HEK293 (cell line): ENCODE data around the gene ARHGEF4.

Source experiments
- CTCF ChIA-PET: fragments of 350-600 bp; formaldehyde crosslinking; extraction: SDS; loops from one replicate; lab custom pipeline; 2021; ENCODE audit warnings: antibody characterized with exemption; lab: Yijun Ruan, JAX
- POLR2A ChIA-PET: fragments of 300-600 bp; formaldehyde crosslinking; extraction: SDS; loops from one replicate; lab custom pipeline; 2020; ENCODE audit warnings: antibody characterized with exemption, inconsistent platforms; lab: Yijun Ruan, JAX
- H3K27ac ChIP-seq: fragments of 200-500 bp; sonication (Bioruptor generic); 2 replicates; pipeline ENCODE4 v1.5.1; 2014; ENCODE audit warnings: low read depth, low read length, control low read depth, inconsistent platforms; ENCODE audit errors: extremely low read depth
- H3K36me3 ChIP-seq, 2 experiments: fragments of 200-500 bp in 1 of 2; sonication (Bioruptor generic) in 1 of 2; 1 replicate in 1 of 2; 2 replicates in 1 of 2; pipeline ENCODE4 v1.5.1; 2014 to 2017; ENCODE audit warnings: inconsistent platforms in 2 of 2, low read length in 2 of 2; ENCODE audit not compliant: control insufficient read depth in 2 of 2, insufficient read depth in 1 of 2
- H3K4me1 ChIP-seq: fragments of 200-500 bp; sonication (Bioruptor generic); 2 replicates; pipeline ENCODE4 v1.5.1; 2014; ENCODE audit warnings: mild to moderate bottlenecking, low read length, inconsistent platforms; ENCODE audit not compliant: control insufficient read depth, insufficient read depth
- H3K4me3 ChIP-seq: 2 replicates; pipeline ENCODE4 v1.5.1; 2011; ENCODE audit warnings: low read depth, mild to moderate bottlenecking, control low read depth, low read length, moderate library complexity
- H3K9me3 ChIP-seq: fragments of 200-500 bp; sonication (Bioruptor generic); 2 replicates; pipeline ENCODE4 v1.5.1; 2014; ENCODE audit warnings: low read depth, low read length, inconsistent platforms; ENCODE audit not compliant: control insufficient read depth, insufficient read depth
- GLI4 ChIP-seq: fragments of 450-650 bp; formaldehyde crosslinking; IDR thresholded peaks from 2 replicates; pipeline ENCODE4 v1.5.1; 2016; ENCODE audit warnings: missing biosample characterization, missing genetic modification characterization
- HOXA7 ChIP-seq: sonication (generic); formaldehyde crosslinking; IDR thresholded peaks from 2 replicates; pipeline ENCODE4 v1.8.1; 2022; ENCODE audit warnings: missing genetic modification reagents, borderline replicate concordance
- HOXC10 ChIP-seq: sonication (generic); formaldehyde crosslinking; IDR thresholded peaks from 2 replicates; pipeline ENCODE4 v1.8.1; 2023; ENCODE audit warnings: mild to moderate bottlenecking, missing genetic modification reagents
- IKZF3 ChIP-seq: fragments of 450-650 bp; IDR thresholded peaks from 2 replicates; pipeline ENCODE4 v1.5.0; 2018; ENCODE audit warnings: missing biosample characterization, mild to moderate bottlenecking, missing genetic modification characterization, moderate library complexity
- KLF10 ChIP-seq: fragments of 450-650 bp; IDR thresholded peaks from 2 replicates; pipeline ENCODE4 v1.5.1; 2018; ENCODE audit warnings: missing biosample characterization, mild to moderate bottlenecking, missing genetic modification characterization
- MYNN ChIP-seq: fragments of 450-650 bp; formaldehyde crosslinking; IDR thresholded peaks from 2 replicates; pipeline ENCODE4 v1.5.1; 2016; ENCODE audit warnings: missing biosample characterization, missing genetic modification characterization, borderline replicate concordance
- REPIN1 ChIP-seq: fragments of 450-650 bp; formaldehyde crosslinking; IDR thresholded peaks from 2 replicates; pipeline ENCODE4 v1.5.1; 2017; ENCODE audit warnings: missing biosample characterization, missing genetic modification characterization, low read depth
- TRIM28 ChIP-seq: IDR thresholded peaks from 2 replicates; pipeline ENCODE4 v1.6.1; 2011; ENCODE audit warnings: low read length, control low read depth, borderline replicate concordance
- YY1 ChIP-seq: fragments of 450-650 bp; formaldehyde crosslinking; IDR thresholded peaks from 2 replicates; pipeline ENCODE4 v1.5.1; 2018; ENCODE audit warnings: missing biosample characterization, missing genetic modification characterization
- ZBTB1 ChIP-seq: fragments of 450-650 bp; formaldehyde crosslinking; IDR thresholded peaks from 2 replicates; pipeline ENCODE4 v1.5.1; 2016; ENCODE audit warnings: missing biosample characterization, missing genetic modification characterization
- ZBTB7A ChIP-seq: fragments of 450-650 bp; formaldehyde crosslinking; IDR thresholded peaks from 2 replicates; pipeline ENCODE4 v1.5.1; 2016; ENCODE audit warnings: low read depth, missing biosample characterization, missing genetic modification characterization
- ZFP41 ChIP-seq: fragments of 450-650 bp; formaldehyde crosslinking; IDR thresholded peaks from 2 replicates; pipeline ENCODE4 v1.5.1; 2016; ENCODE audit warnings: missing biosample characterization, missing genetic modification characterization, borderline replicate concordance
- ZNF138 ChIP-seq: fragments of 450-650 bp; formaldehyde crosslinking; IDR thresholded peaks from 2 replicates; pipeline ENCODE4 v1.5.1; 2016; ENCODE audit warnings: missing biosample characterization, missing genetic modification characterization, borderline replicate concordance
- ZNF514 ChIP-seq: fragments of 450-650 bp; formaldehyde crosslinking; IDR thresholded peaks from 2 replicates; pipeline ENCODE4 v1.5.1; 2016; ENCODE audit warnings: missing biosample characterization, missing genetic modification characterization
- ZNF521 ChIP-seq: fragments of 450-650 bp; formaldehyde crosslinking; IDR thresholded peaks from 2 replicates; pipeline ENCODE4 v1.5.1; 2017; ENCODE audit warnings: missing biosample characterization, mild to moderate bottlenecking, missing genetic modification characterization
- ZNF530 ChIP-seq: fragments of 450-650 bp; formaldehyde crosslinking; IDR thresholded peaks from 2 replicates; pipeline ENCODE4 v1.5.1; 2016; ENCODE audit warnings: low read depth, missing biosample characterization, missing genetic modification characterization
- ZNF549 ChIP-seq: fragments of 450-650 bp; IDR thresholded peaks from 2 replicates; pipeline ENCODE4 v1.5.1; 2018; ENCODE audit warnings: missing biosample characterization, missing genetic modification characterization, mild to moderate bottlenecking, inconsistent platforms, moderate library complexity
- ZNF571 ChIP-seq: fragments of 450-650 bp; formaldehyde crosslinking; IDR thresholded peaks from 2 replicates; pipeline ENCODE4 v1.5.0; 2017; ENCODE audit warnings: missing biosample characterization, missing genetic modification characterization
- ZNF677 ChIP-seq: fragments of 450-650 bp; IDR thresholded peaks from 2 replicates; pipeline ENCODE4 v1.5.0; 2018; ENCODE audit warnings: missing biosample characterization, mild to moderate bottlenecking, missing genetic modification characterization, moderate library complexity
- ZNF843 ChIP-seq: fragments of 450-650 bp; formaldehyde crosslinking; IDR thresholded peaks from 2 replicates; pipeline ENCODE4 v1.5.1; 2016; ENCODE audit warnings: missing biosample characterization, missing genetic modification characterization
- TF ChIP-seq, protein P1 (sequence below): fragments of 450-650 bp; formaldehyde crosslinking; IDR thresholded peaks from 2 replicates; pipeline ENCODE4 v1.5.1; 2016; ENCODE audit warnings: missing biosample characterization, missing genetic modification characterization
- TF ChIP-seq, protein P2 (sequence below): IDR thresholded peaks from 2 replicates; pipeline ENCODE4 v1.6.1; 2011; ENCODE audit warnings: mild to moderate bottlenecking, low read depth, low read length, borderline replicate concordance
- TF ChIP-seq, protein P3 (sequence below): fragments of 450-650 bp; formaldehyde crosslinking; conservative IDR thresholded peaks from 2 replicates; pipeline ENCODE4 v1.5.1; 2016; ENCODE audit warnings: low read depth, missing biosample characterization, missing genetic modification characterization

The ARHGEF4 gene

DNA sequence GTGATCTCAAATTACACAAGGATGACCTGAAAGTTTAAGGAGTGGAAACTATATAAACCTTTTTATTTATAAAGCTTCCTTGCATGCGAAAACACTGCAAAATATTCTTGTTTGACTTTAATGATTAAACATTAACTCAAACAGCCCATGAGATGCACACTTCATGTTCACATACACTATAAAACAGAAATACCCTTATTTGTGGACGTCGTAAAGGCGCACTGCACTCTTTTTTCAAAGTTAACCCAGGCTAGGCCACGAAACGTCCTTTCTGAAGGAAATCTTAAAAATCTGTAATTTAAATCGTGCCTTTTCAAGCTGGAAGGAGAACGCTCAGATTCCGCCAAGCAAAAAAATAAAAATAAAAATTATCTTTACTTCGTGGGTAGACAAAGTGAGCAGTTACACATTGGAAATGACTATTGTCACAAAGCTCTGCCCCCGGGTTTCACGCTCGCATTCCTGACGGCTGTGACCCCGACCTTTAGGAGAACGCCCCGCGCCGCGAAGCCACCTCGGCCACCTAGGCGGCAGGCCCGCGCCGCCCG lies 255.8 kb downstream of the ARHGEF4 start:
- H3K36me3 ChIP-seq, result peaks cover 32 to 37% of the 10 kb centered on the region in 2 experiments
- peak overlapping the region; percentile 97 for H3K27ac ChIP-seq
- H3K9me3 ChIP-seq, result no peaks in the 10 kb centered on the region
- H3K4me3 ChIP-seq, result peak overlapping the region; percentile 79
- TF ChIP-seq ZNF677 (tag by site-specific recombination) (no peak), ZNF514 (tag by site-specific recombination) (no peak), ZFP41 (no peak), YY1 (tag by site-specific recombination) (no peak), ZNF571 (no peak), GLI4 (tag by site-specific recombination) (no peak), REPIN1 (tag by site-specific recombination) (no peak), ZNF843 (tag by site-specific recombination) (no peak)
- TF ChIP-seq, protein P1, sequence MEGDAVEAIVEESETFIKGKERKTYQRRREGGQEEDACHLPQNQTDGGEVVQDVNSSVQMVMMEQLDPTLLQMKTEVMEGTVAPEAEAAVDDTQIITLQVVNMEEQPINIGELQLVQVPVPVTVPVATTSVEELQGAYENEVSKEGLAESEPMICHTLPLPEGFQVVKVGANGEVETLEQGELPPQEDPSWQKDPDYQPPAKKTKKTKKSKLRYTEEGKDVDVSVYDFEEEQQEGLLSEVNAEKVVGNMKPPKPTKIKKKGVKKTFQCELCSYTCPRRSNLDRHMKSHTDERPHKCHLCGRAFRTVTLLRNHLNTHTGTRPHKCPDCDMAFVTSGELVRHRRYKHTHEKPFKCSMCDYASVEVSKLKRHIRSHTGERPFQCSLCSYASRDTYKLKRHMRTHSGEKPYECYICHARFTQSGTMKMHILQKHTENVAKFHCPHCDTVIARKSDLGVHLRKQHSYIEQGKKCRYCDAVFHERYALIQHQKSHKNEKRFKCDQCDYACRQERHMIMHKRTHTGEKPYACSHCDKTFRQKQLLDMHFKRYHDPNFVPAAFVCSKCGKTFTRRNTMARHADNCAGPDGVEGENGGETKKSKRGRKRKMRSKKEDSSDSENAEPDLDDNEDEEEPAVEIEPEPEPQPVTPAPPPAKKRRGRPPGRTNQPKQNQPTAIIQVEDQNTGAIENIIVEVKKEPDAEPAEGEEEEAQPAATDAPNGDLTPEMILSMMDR (tag by site-specific recombination), result no peak
- CTCF ChIA-PET, result interaction anchor here (0.6 to 1.2 kb wide), 3 partner anchors 12 to 51 kb away, joined by 3 to 5 read pairs (median 4); no protein-coding TSS in a partner anchor
- no peaks in the 10 kb centered on the region for H3K4me1 ChIP-seq
- POLR2A ChIA-PET, result interaction anchor here (1.1 to 1.8 kb wide), 3 partner anchors 12 to 70 kb away, joined by 3 to 6 read pairs (median 6); partner anchors contain the start of gene PLEKHB2

DNA sequence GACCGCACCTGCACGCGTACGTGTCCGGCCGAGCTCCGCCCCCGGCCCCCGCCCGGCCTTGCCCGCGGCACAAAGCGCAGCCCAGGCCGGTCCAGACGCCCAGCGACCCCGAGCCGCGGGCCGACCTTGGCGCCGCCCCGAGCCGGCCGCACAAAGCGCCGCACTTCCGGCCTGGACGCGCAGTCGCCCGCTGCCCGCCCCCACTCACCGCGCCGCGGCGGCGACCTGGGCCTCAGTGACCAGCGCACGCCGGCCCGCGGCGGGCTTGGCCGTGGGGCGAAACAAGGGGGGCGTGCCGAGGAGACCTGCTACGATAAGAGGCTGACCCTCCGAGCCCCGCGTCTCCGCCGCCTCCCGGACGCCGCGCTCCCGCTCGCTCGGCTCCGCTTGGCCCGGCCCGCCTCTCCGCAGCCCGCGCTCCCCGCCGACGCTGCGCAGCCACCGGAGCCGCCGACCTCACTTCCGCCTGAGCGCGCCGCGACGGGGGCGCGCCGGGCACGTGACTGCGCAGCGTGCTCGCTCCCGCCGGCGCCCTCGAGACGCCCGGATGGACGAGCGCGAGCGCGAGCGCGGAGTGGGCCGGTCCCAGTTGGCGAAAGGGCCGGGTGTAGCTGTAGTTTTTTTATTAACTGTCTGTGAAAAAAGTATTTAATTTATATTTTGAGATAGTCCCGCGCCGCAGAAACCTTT lies 256.4 kb downstream of the ARHGEF4 start, which contains the start of gene FAM168B:
Gene FAM168B (minus strand): TSS at position 455 of the 690 bp plus-strand sequence. CDS start 10,814 bp downstream, outside the sequence.
- CTCF ChIA-PET, result interaction anchor here (1.1 to 1.2 kb wide), 2 partner anchors 11 to 13 kb away, joined by 3 to 4 read pairs; no protein-coding TSS in a partner anchor
- POLR2A ChIA-PET, result interaction anchor here (0.6 to 1.8 kb wide), 7 partner anchors 10 to 91 kb away, joined by 3 to 16 read pairs (median 6); partner anchors contain the start of gene PLEKHB2
- Histone ChIP-seq H3K36me3 (peaks cover 26 to 31% of the 10 kb centered on the region in 2 experiments), H3K4me1 (no peaks in the 10 kb centered on the region), H3K27ac (peak within 1 kb of the TSS; percentile 97), H3K9me3 (no peaks in the 10 kb centered on the region), H3K4me3 (peak within 1 kb of the TSS; percentile 79)
- TF ChIP-seq HOXA7 (0 out of 2 replicates have a peak, but pooled peaks have one; percentile 52), KLF10 (tag by site-specific recombination) (peak; percentile 65), IKZF3 (tag by site-specific recombination) (no peak), ZBTB7A (no peak), ZNF549 (tag by site-specific recombination) (0 out of 2 replicates have a peak, but pooled peaks have one; percentile 17), ZNF521 (tag by site-specific recombination) (no peak), REPIN1 (tag by site-specific recombination) (no peak), TRIM28 (peak; percentile 26; the same call in 1 of the 2 replicates), MYNN (tag by site-specific recombination) (no peak), ZBTB1 (tag by site-specific recombination) (no peak), ZNF530 (tag by site-specific recombination) (no peak), ZNF138 (tag by site-specific recombination) (no peak), HOXC10 (CRISPR knock-in tag) (0 out of 2 replicates have a peak, but pooled peaks have one; percentile 82)
- TF ChIP-seq, protein P2, sequence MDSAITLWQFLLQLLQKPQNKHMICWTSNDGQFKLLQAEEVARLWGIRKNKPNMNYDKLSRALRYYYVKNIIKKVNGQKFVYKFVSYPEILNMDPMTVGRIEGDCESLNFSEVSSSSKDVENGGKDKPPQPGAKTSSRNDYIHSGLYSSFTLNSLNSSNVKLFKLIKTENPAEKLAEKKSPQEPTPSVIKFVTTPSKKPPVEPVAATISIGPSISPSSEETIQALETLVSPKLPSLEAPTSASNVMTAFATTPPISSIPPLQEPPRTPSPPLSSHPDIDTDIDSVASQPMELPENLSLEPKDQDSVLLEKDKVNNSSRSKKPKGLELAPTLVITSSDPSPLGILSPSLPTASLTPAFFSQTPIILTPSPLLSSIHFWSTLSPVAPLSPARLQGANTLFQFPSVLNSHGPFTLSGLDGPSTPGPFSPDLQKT, result peak; percentile 64; the same call in 1 of the 2 replicates
- TF ChIP-seq, protein P3, sequence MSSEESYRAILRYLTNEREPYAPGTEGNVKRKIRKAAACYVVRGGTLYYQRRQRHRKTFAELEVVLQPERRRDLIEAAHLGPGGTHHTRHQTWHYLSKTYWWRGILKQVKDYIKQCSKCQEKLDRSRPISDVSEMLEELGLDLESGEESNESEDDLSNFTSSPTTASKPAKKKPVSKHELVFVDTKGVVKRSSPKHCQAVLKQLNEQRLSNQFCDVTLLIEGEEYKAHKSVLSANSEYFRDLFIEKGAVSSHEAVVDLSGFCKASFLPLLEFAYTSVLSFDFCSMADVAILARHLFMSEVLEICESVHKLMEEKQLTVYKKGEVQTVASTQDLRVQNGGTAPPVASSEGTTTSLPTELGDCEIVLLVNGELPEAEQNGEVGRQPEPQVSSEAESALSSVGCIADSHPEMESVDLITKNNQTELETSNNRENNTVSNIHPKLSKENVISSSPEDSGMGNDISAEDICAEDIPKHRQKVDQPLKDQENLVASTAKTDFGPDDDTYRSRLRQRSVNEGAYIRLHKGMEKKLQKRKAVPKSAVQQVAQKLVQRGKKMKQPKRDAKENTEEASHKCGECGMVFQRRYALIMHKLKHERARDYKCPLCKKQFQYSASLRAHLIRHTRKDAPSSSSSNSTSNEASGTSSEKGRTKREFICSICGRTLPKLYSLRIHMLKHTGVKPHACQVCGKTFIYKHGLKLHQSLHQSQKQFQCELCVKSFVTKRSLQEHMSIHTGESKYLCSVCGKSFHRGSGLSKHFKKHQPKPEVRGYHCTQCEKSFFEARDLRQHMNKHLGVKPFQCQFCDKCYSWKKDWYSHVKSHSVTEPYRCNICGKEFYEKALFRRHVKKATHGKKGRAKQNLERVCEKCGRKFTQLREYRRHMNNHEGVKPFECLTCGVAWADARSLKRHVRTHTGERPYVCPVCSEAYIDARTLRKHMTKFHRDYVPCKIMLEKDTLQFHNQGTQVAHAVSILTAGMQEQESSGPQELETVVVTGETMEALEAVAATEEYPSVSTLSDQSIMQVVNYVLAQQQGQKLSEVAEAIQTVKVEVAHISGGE (tag by site-specific recombination), result 0 out of 2 replicates have a peak, but pooled peaks have one; percentile 12
